Spleen (tissue), 11 donors: ENCODE measurements around the gene PDK2. TPM values are rescaled to one million over a fixed set of nuclear protein-coding genes. Genes with fewer than 3 reads are reported as not detected.

Experiments
- DNase-seq: peaks from one replicate; pipeline ENCODE4 v3.0.0-alpha.2; 2020
- H3K27ac ChIP-seq, 8 donors: fragments of 200-600 bp; sonication (generic) in 7 of 8; 1 replicate in 4 of 8; 2 replicates in 4 of 8; pipeline versions ENCODE4 v1.5.0 to v1.8.0; 2016 to 2021; ENCODE audit warnings: inconsistent platforms in 4 of 8, mild to moderate bottlenecking in 4 of 8, moderate library complexity in 1 of 8
- H3K27me3 ChIP-seq, 7 donors: fragments of 200-600 bp; sonication (generic) in 6 of 7; replicated peaks in 1 of 7; 1 replicate in 4 of 7; 2 replicates in 3 of 7; pipeline versions ENCODE4 v1.5.0 to v1.8.0; 2016 to 2021; ENCODE audit warnings: inconsistent platforms in 3 of 7, mild to moderate bottlenecking in 1 of 7
- H3K36me3 ChIP-seq, 6 donors: fragments of 200-600 bp; sonication (generic) in 5 of 6; 1 replicate in 4 of 6; 2 replicates in 2 of 6; pipeline versions ENCODE4 v1.5.0 to v1.8.0; 2016 to 2021; ENCODE audit warnings: inconsistent platforms in 2 of 6
- H3K4me1 ChIP-seq, 6 donors: fragments of 200-600 bp; sonication (generic) in 5 of 6; 1 replicate in 3 of 6; 2 replicates in 3 of 6; pipeline versions ENCODE4 v1.5.0 to v1.8.0; 2016 to 2021; ENCODE audit warnings: inconsistent platforms in 3 of 6
- H3K4me3 ChIP-seq, 8 donors: fragments of 200-600 bp; sonication (generic) in 7 of 8; 1 replicate in 4 of 8; 2 replicates in 4 of 8; pipeline versions ENCODE4 v1.5.0 to v1.8.0; 2016 to 2021; ENCODE audit warnings: inconsistent platforms in 4 of 8, mild to moderate bottlenecking in 4 of 8, moderate library complexity in 2 of 8
- H3K9me3 ChIP-seq, 8 donors: fragments of 200-600 bp; sonication (generic) in 7 of 8; 1 replicate in 4 of 8; 2 replicates in 4 of 8; pipeline versions ENCODE4 v1.5.0 to v1.8.0; 2016 to 2021; ENCODE audit warnings: inconsistent platforms in 4 of 8
- CTCF ChIP-seq, 11 experiments: fragments of 200-600 bp in 7 of 11; fragments of 450-650 bp in 4 of 11; sonication (generic) in 4 of 11; IDR thresholded peaks in 8 of 11; conservative IDR thresholded peaks in 3 of 11; 1 replicate in 7 of 11; 2 replicates in 4 of 11; pipeline versions ENCODE4 v1.4.0 to v1.8.0; 2016 to 2021; ENCODE audit warnings: antibody characterized with exemption in 11 of 11, inconsistent platforms in 4 of 11, mild to moderate bottlenecking in 1 of 11
- POLR2A ChIP-seq, 3 donors: fragments of 450-650 bp; IDR thresholded peaks; one replicate each; pipeline ENCODE4 v1.5.1; 2017; ENCODE audit warnings: antibody characterized with exemption in 3 of 3, mild to moderate bottlenecking in 1 of 3
- POLR2AphosphoS5 ChIP-seq, 3 donors: sonication (generic); formaldehyde crosslinking; IDR thresholded peaks; one replicate each; pipeline ENCODE4 v1.5.1; 2017; ENCODE audit warnings: antibody characterized with exemption in 3 of 3
- WGBS, 5 donors: extraction: QIAGEN DNeasy Blood & Tissue Kit in 3 of 5; methylation state at CpG; one replicate each; pipeline versions ENCODE4 v1.1.5 to v1.1.7; 2013 to 2018; 5-methylcytosine and 5-hydroxymethylcytosine counted together
- intact Hi-C: fragments of 100-400 bp; cut with DNase I; formaldehyde crosslinking; loops from one replicate; pipeline ENCODE4 v1.15.0; 2023; ENCODE audit warnings: low total_unique reads
- polyA plus RNA-seq, 3 donors: library from polyadenylated mRNA; stranded (reverse); fragments of 200-250 nt; gene quantifications; one replicate each; pipeline ENCODE4 v1.2.1, GENCODE V29; 2013
- total RNA-seq, 7 donors: library from RNA; depleted of rRNA in 3 of 7; stranded (reverse); fragments of >200 nt in 3 of 7; fragmentation: NEBNext Ultra II Directional in 4 of 7; extraction: Animal tissue kit (Norgen Biotek cat#: 25700) in 4 of 7; gene quantifications; one replicate each; pipeline versions ENCODE4 v1.1.0 to v1.2.1, GENCODE V29; 2016 to 2021
- donor health status: healthy with polysubstance abuse.
- donor health status: DM: no; HTN: no; CAD: no; lungs with moderate emphysema.
- donor health status: DM: no; HTN: no; CAD: no.
- donor health status: Bipolar disorder and iron deficiency.
- donor health status: healthy.
- donor health status: DM: no; HTN: no; CAD: no.
- donor health status: DM: yes; HTN: yes; CAD: no.

Gene PDK2
- total and polyA plus RNA-seq, 10 donors, result 8.7 to 41.5 (median 24.3) TPM

- peak overlapping the region; percentile 23 to 72 (median 46) for H3K4me3 ChIP-seq
- peaks cover 0 to 41% (median 22%) of the 10 kb centered on the region in 7 donors for H3K27me3 ChIP-seq
- no peak for TF ChIP-seq POLR2AphosphoS5 (IDR thresholded peaks at IDR 0.05)
- TF ChIP-seq CTCF (IDR thresholded peaks at IDR 0.05 in 8 of 11, conservative IDR thresholded peaks at IDR 0.05 in 3 of 11), result no peak
- no peak for TF ChIP-seq POLR2A (IDR thresholded peaks at IDR 0.05)
- 1 to 7% (median 2%) methylated on average over 18 to 31 of the region's 31 CpGs for WGBS, 5 donors
- intact Hi-C loops, result no loop called here
- H3K36me3 ChIP-seq, result peaks cover 0 to 23% (median 9%) of the 10 kb centered on the region in 6 donors
- peak overlapping the region in 3 of 8 donors; percentile 21 to 53 (median 21) for H3K27ac ChIP-seq
- peaks cover 19 to 66% (median 38%) of the 10 kb centered on the region in 6 donors for H3K4me1 ChIP-seq
- DNase-seq, result no peak
- H3K9me3 ChIP-seq, result no peaks in the 10 kb centered on the region
Measured at GRCh38 chr17:50129353-50129727, 34.2 kb downstream of the PDK2 start.

GRCh38 chr17:50129728-50130558 lies 34.8 kb downstream of the PDK2 start, which contains the start of gene SAMD14:
SAMD14 (minus strand) TSS chr17:50130160; CDS start chr17:50124959, 5,201 bp downstream.
- Histone ChIP-seq H3K27ac (peak within 1 kb of the TSS in 3 of 8 donors; percentile 21 to 53 (median 36)), H3K27me3 (peaks cover 0 to 41% (median 22%) of the 10 kb centered on the region in 7 donors), H3K4me3 (peak within 1 kb of the TSS; percentile 23 to 72 (median 46)), H3K36me3 (peaks cover 4 to 29% (median 15%) of the 10 kb centered on the region in 6 donors), H3K4me1 (peaks cover 19 to 71% (median 38%) of the 10 kb centered on the region in 6 donors), H3K9me3 (no peaks in the 10 kb centered on the region)
- DNase-seq, result no peak
- WGBS, 5 donors, result 0 to 1% (median 1%) methylated on average over 33 to 84 of the region's 84 CpGs
- intact Hi-C loops, result no loop called here
- TF ChIP-seq CTCF (IDR thresholded peaks at IDR 0.05 in 8 of 11, conservative IDR thresholded peaks at IDR 0.05 in 3 of 11) (no peak), POLR2AphosphoS5 (IDR thresholded peaks at IDR 0.05) (peak in 2 of 3 donors; percentile 17 to 52), POLR2A (IDR thresholded peaks at IDR 0.05) (no peak)

- no peak for TF ChIP-seq CTCF (IDR thresholded peaks at IDR 0.05 in 8 of 11, conservative IDR thresholded peaks at IDR 0.05 in 3 of 11)
- no peak for TF ChIP-seq POLR2A (IDR thresholded peaks at IDR 0.05)
- TF ChIP-seq POLR2AphosphoS5 (IDR thresholded peaks at IDR 0.05), result no peak
- Histone ChIP-seq H3K27me3 (peaks cover 0 to 41% (median 22%) of the 10 kb centered on the region in 7 donors), H3K36me3 (peaks cover 4 to 37% (median 23%) of the 10 kb centered on the region in 6 donors), H3K4me1 (peaks cover 19 to 71% (median 38%) of the 10 kb centered on the region in 6 donors), H3K27ac (no peak overlapping the region), H3K4me3 (peak overlapping the region in 4 of 8 donors; percentile 47 to 72 (median 50)), H3K9me3 (no peaks in the 10 kb centered on the region)
- no peak for DNase-seq
- intact Hi-C loops, result no loop called here
- WGBS, 5 donors, result 42 to 58% (median 50%) methylated on average over 18 to 19 of the region's 19 CpGs
Measured at GRCh38 chr17:50130559-50131305, 35.6 kb downstream of the PDK2 start.
